Upper lobe of right lung (tissue), 1 donor: Measurements from ENCODE around the gene FBRSL1. TPM values are rescaled to one million over a fixed set of nuclear protein-coding genes. Genes with fewer than 3 reads are reported as not detected.

Source experiments
- ATAC-seq: fragments of 200-7000 bp; cut with Tn5 transposase; one replicate; pipeline ENCODE4 v1.9.1; 2020; ENCODE audit warnings: mild to moderate bottlenecking, moderate library complexity
- DNase-seq: peaks from one replicate; pipeline ENCODE4 v3.0.0-alpha.2; 2020
- H3K27ac ChIP-seq: fragments of 200-600 bp; one replicate; pipeline ENCODE4 v1.8.0; 2022
- H3K27me3 ChIP-seq: fragments of 200-600 bp; one replicate; pipeline ENCODE4 v1.8.0; 2022; ENCODE audit warnings: mild to moderate bottlenecking
- H3K36me3 ChIP-seq: fragments of 200-600 bp; one replicate; pipeline ENCODE4 v1.8.0; 2022
- H3K4me1 ChIP-seq: fragments of 200-600 bp; one replicate; pipeline ENCODE4 v1.8.0; 2022
- H3K4me3 ChIP-seq: fragments of 200-600 bp; one replicate; pipeline ENCODE4 v1.8.0; 2022; ENCODE audit warnings: mild to moderate bottlenecking
- H3K9me3 ChIP-seq: fragments of 200-600 bp; one replicate; pipeline ENCODE4 v1.8.0; 2022
- intact Hi-C: fragments of 100-400 bp; cut with DNase I; formaldehyde crosslinking; loops from one replicate; pipeline ENCODE4 v1.11.0; 2022
- total RNA-seq: library from RNA; stranded (reverse); fragmentation: NEBNext Ultra II Directional; extraction: Animal tissue kit (Norgen Biotek cat#: 25700); gene quantifications from one replicate; pipeline ENCODE4 v1.2.1, GENCODE V29; 2021
- TF ChIP-seq, protein P1 (sequence below): fragments of 200-600 bp; IDR thresholded peaks from one replicate; pipeline ENCODE4 v1.8.0; 2022; ENCODE audit warnings: antibody characterized with exemption
- donor health status: DM: no; HTN: yes; CAD: no; lungs with severe emphysema.

The FBRSL1 gene
- total RNA-seq, 1 donor from 2014 or later: 49.5 TPM

DNA sequence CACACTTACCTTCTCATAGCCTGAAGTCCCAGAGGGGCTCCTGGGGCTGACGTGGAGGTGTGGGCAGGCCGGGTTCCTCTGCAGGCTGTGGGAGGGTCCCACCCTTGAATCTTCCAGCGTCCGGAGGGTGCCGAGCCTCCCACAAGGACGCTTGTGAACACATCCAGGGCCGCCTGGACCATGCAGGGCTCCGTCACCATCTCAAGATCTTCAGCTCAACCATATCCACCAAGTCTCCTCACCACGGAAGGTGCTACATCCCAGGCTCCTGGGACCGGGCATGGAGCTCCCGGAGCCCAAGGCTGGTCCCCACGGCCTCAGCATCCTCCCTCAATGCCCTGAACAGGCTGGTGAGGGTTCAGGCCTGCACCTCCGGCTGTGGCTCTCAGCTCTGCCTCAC is 10.7 kb upstream of the FBRSL1 start:
- H3K27me3 ChIP-seq: no peaks in the 10 kb centered on the region
- intact Hi-C loops: no loop called here
- H3K36me3 ChIP-seq: no peaks in the 10 kb centered on the region
- H3K4me3 ChIP-seq: no peak overlapping the region
- no peaks in the 10 kb centered on the region for H3K9me3 ChIP-seq
- ATAC-seq (no peak), DNase-seq (no peak)
- H3K27ac ChIP-seq: no peak overlapping the region
- H3K4me1 ChIP-seq: no peaks in the 10 kb centered on the region
- TF ChIP-seq, protein P1, sequence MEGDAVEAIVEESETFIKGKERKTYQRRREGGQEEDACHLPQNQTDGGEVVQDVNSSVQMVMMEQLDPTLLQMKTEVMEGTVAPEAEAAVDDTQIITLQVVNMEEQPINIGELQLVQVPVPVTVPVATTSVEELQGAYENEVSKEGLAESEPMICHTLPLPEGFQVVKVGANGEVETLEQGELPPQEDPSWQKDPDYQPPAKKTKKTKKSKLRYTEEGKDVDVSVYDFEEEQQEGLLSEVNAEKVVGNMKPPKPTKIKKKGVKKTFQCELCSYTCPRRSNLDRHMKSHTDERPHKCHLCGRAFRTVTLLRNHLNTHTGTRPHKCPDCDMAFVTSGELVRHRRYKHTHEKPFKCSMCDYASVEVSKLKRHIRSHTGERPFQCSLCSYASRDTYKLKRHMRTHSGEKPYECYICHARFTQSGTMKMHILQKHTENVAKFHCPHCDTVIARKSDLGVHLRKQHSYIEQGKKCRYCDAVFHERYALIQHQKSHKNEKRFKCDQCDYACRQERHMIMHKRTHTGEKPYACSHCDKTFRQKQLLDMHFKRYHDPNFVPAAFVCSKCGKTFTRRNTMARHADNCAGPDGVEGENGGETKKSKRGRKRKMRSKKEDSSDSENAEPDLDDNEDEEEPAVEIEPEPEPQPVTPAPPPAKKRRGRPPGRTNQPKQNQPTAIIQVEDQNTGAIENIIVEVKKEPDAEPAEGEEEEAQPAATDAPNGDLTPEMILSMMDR: no peak

DNA sequence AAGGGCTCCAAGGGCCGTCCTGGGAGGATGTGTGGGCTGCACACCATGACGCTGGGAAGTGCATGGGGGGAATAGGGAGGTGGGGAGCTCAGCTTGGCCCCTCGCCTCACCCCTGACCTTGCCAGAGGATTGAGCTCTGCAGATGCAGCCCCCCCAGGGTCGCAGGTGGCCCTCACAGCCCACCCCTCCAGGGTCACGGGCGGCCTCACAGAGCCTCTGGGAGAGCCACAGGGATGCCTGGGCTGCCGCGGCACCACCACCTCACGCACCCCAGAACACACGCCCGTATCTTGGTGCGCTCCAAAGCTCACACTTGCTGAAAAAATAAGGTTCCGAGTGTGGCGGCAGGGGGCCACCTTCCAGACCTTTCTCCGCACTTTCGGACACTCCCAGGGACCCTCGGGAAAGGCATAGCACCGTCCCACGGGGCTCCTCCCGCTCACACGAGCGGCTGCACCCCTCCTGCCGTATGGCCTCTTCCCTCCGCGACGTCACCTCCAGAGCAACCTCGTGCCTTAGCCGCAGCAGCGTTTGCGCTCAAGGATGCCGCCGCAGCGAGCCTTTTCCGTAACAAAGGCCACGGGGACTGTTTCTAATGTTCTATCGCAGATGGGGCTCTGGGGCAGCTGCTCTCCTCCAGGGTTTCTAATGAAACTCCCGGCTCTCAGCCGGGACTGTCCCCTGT is 9.9 kb upstream of the FBRSL1 start:
- intact Hi-C loops: no loop called here
- TF ChIP-seq, protein P1: no peak
- DNase-seq (no peak), ATAC-seq (no peak)
- no peak overlapping the region for H3K27ac ChIP-seq
- no peak overlapping the region for H3K4me3 ChIP-seq
- no peaks in the 10 kb centered on the region for H3K9me3 ChIP-seq
- no peaks in the 10 kb centered on the region for H3K27me3 ChIP-seq
- no peaks in the 10 kb centered on the region for H3K4me1 ChIP-seq
- no peaks in the 10 kb centered on the region for H3K36me3 ChIP-seq

DNA sequence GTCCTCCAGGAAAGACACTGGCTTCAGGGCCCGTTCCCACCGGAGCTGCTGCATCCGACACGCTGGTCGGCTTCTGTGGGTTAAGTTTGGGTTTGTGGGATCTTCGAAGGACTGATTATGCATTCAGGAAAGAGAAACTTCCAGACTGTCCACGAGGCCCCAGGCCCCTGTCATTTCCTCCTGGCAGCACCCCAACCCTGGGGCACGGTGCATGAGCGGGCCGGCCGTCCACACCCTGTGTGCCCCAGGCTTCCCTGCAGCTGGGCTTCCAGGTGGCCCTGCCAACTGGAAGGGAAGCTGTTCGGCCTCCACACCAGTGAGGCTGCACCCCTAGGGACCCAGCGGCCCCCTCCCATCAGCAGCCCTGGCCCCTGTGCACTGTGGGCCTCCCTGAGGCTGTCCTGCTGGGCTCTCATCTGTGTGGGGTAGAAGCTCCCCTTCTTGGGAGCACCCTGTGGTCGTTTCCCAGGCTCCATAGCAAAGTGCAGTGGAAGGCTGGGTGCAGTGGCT is 9.3 kb upstream of the FBRSL1 start:
- TF ChIP-seq, protein P1: no peak
- no peak overlapping the region for H3K4me3 ChIP-seq
- DNase-seq: no peak
- no peaks in the 10 kb centered on the region for H3K9me3 ChIP-seq
- intact Hi-C loops: no loop called here
- no peaks in the 10 kb centered on the region for H3K27me3 ChIP-seq
- no peaks in the 10 kb centered on the region for H3K36me3 ChIP-seq
- no peak overlapping the region for H3K27ac ChIP-seq
- no peak for ATAC-seq
- no peaks in the 10 kb centered on the region for H3K4me1 ChIP-seq

DNA sequence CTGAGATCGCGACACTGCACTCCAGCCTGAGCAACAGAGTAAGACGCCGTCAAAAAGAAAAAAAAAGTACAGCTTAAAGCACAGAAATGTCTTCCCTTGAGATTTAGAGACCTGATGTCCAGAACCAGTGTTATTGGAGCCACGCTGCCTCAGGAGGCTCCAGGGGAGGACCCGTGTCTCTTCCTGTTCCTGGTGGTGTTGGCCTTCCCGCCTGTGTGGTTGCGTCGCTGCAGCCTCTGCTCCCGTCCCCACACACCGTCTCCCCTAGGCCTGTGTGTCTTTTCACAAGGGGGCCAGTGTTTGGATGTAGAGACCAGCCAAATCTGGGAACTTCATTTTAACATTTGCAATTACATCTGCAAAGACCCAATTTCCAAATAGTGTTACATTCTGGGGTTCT is 8.6 kb upstream of the FBRSL1 start:
- intact Hi-C loops: no loop called here
- TF ChIP-seq, protein P1: no peak
- ATAC-seq: no peak

DNA sequence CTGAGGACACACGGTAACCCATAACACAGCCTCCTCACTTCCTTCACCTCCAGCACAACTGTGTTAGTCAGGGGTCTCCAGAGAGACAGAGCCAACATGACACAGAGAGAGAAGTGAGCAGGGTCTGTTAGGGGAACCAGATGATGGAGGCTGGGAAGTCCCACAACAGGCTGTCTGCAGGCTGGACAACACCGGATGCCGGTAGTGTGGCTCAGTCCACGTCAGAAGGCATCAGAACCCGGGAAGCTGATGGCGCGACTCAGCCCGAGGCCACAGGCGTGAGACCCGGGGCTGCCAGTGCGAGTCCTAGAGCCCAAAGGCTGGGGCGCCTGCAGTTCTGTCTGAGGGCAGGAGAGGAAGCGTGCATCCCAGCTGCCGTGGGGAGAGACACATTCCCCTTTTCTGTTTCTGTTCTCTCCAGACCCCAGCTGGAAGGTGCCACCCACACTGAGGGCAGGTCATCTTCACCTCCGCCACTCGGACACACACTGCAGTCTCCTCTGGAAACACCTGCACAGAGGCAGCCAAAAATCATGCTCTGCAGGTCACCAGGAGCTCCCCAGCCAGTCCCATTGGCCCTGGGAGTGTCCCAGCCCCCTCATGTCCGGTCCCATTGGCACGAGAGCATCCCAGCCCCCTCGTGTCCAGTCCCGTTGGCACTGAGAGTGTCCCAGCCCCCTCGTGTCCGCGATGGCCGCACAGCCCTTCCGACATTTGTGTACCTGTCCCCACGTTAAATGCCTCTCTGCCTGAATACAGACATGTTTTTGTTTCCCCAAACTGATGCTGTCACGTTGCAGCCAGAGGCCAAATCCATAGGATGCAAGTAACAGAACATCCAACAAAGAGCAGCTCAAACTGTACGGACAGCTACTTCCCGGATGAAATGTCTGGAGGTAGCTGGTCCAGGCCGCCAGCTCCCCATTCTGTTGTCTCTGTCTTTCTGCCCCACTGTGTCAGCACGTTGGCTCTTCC is 7.9 kb upstream of the FBRSL1 start:
- H3K27ac ChIP-seq: no peak overlapping the region
- TF ChIP-seq, protein P1: no peak
- H3K36me3 ChIP-seq: no peaks in the 10 kb centered on the region
- intact Hi-C loops: no loop called here
- H3K4me3 ChIP-seq: no peak overlapping the region
- no peaks in the 10 kb centered on the region for H3K4me1 ChIP-seq
- DNase-seq (no peak), ATAC-seq (no peak)
- H3K9me3 ChIP-seq: no peaks in the 10 kb centered on the region
- no peaks in the 10 kb centered on the region for H3K27me3 ChIP-seq

More for the DNA sequence above, 8.6 kb upstream of the FBRSL1 start:
- Histone ChIP-seq H3K27me3 (no peaks in the 10 kb centered on the region), H3K4me3 (no peak overlapping the region), H3K4me1 (no peaks in the 10 kb centered on the region), H3K27ac (no peak overlapping the region), H3K9me3 (no peaks in the 10 kb centered on the region), H3K36me3 (no peaks in the 10 kb centered on the region)
- DNase-seq: no peak
